ENCODE data around the gene MOB1A. TPM values are rescaled to one million over a fixed set of nuclear protein-coding genes. Genes with fewer than 3 reads are reported as not detected.
A peak's percentile ranks its signal among the peaks of the same experiment; 100 is the strongest.

MOB1A gene
- total RNA-seq, 1 donor from 2014 or later = 81.0 TPM

DNA sequence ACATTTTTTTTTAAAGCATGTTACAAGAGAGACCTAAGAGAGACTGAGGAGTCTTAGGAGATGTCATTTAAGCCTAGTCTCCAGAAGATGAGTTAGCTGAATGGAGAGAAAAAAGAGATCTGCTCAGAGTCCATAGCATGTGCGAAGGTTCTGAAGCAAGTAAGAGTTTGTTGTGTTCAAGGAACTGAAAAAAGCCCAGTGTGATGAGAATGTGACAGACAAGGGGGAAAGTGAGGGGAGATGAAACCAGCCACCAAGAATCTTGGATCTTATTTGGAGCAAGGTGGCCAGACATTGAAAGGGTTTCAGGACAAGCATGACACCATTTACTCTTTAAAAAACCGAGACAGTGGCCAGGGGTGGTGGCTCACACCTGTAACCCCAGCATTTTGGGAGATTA lies 5.2 kb upstream of the MOB1A start:
- DNase-seq (ENCODE audit: low spot score) = no peak
- Mint-ChIP-seq H3K27ac (ENCODE audit: unreplicated experiment) (no peak overlapping the region), H3K27me3 (ENCODE audit: low read depth) (peaks cover 2% of the 10 kb centered on the region), H3K4me1 (ENCODE audit: low read depth) (peaks cover 7% of the 10 kb centered on the region), H3K9me3 (ENCODE audit: low read depth) (no peaks in the 10 kb centered on the region), H3K36me3 (ENCODE audit: low read depth) (no peaks in the 10 kb centered on the region), H3K4me3 (ENCODE audit: unreplicated experiment) (no peak overlapping the region)
- TF ChIP-seq, protein P1, sequence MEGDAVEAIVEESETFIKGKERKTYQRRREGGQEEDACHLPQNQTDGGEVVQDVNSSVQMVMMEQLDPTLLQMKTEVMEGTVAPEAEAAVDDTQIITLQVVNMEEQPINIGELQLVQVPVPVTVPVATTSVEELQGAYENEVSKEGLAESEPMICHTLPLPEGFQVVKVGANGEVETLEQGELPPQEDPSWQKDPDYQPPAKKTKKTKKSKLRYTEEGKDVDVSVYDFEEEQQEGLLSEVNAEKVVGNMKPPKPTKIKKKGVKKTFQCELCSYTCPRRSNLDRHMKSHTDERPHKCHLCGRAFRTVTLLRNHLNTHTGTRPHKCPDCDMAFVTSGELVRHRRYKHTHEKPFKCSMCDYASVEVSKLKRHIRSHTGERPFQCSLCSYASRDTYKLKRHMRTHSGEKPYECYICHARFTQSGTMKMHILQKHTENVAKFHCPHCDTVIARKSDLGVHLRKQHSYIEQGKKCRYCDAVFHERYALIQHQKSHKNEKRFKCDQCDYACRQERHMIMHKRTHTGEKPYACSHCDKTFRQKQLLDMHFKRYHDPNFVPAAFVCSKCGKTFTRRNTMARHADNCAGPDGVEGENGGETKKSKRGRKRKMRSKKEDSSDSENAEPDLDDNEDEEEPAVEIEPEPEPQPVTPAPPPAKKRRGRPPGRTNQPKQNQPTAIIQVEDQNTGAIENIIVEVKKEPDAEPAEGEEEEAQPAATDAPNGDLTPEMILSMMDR (IDR thresholded peaks at IDR 0.05) = no peak

DNA sequence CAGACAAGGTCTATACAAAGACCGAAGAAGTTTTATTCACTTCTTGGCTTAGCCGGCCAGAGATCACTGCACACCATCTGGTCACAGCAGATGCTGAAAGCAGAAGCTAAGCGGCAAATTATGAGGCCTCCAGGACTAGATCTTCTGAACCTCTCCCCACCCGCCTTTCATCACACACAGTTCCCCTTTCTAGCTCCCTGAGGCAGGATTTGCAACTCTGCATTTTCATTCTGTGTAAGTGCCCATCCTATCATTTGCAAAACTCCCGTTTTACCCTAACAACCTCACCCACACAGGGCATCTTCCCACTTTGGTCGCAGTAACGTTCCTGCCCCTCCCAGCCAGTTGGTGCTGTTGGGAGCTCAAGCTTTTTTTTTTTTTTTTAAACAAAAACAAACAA lies 3.1 kb upstream of the MOB1A start:
- TF ChIP-seq, protein P1 (IDR thresholded peaks at IDR 0.05) = no peak
- no peak for DNase-seq (ENCODE audit: low spot score)
- Mint-ChIP-seq H3K4me1 (ENCODE audit: low read depth) (peaks cover 11% of the 10 kb centered on the region), H3K9me3 (ENCODE audit: low read depth) (no peaks in the 10 kb centered on the region), H3K27ac (ENCODE audit: unreplicated experiment) (no peak overlapping the region), H3K27me3 (ENCODE audit: low read depth) (peaks cover 2% of the 10 kb centered on the region), H3K4me3 (ENCODE audit: unreplicated experiment) (no peak overlapping the region), H3K36me3 (ENCODE audit: low read depth) (peaks cover under 1% of the 10 kb centered on the region)

DNA sequence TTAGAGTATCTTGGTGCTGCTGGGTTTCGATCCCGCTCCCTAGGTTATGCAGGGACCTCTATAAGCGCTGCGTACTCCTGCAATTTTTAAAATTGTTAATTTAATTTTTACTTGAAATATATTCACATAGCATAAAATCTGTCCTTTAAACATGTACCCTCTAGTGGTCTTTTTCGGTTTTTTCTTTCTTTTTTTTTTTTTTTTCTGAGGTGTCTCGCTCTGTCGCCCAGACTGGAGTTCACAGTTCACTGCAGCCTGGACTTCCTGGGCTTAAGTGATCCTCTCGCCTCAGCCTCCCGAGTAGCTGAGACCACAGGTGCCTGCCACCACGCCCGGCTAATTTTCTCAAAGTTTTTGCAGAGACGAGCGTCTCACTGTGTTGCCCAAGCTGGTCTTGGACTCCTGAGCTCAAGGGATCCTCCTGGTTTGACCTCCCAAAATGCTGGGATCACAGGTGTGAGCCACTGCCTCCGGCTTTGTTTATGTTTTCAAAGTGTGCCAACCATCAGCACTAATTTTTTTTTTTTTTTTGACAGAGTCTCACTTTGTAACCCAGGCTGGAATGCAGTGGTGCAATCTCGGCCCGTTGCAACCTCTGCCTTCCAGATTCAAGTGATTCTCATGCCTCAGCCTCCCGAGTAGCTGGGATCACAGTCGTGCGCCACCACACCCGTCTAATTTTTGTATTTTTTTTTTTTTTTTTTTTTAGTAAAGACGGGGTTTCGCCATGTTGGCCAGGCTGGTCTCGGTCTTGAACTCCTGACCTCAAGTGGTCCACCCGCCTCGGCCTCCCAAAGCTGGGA lies 585 bp upstream of the MOB1A start:
- Mint-ChIP-seq H3K27ac (ENCODE audit: unreplicated experiment) (peak overlapping the region; percentile 85), H3K27me3 (ENCODE audit: low read depth) (peaks cover 2% of the 10 kb centered on the region), H3K4me3 (ENCODE audit: unreplicated experiment) (peak overlapping the region; percentile 78), H3K36me3 (ENCODE audit: low read depth) (peaks cover 2% of the 10 kb centered on the region), H3K9me3 (ENCODE audit: low read depth) (no peaks in the 10 kb centered on the region), H3K4me1 (ENCODE audit: low read depth) (peaks cover 28% of the 10 kb centered on the region)
- TF ChIP-seq, protein P1 (IDR thresholded peaks at IDR 0.05) = peak; percentile 86
- DNase-seq (ENCODE audit: low spot score) = no peak

DNA sequence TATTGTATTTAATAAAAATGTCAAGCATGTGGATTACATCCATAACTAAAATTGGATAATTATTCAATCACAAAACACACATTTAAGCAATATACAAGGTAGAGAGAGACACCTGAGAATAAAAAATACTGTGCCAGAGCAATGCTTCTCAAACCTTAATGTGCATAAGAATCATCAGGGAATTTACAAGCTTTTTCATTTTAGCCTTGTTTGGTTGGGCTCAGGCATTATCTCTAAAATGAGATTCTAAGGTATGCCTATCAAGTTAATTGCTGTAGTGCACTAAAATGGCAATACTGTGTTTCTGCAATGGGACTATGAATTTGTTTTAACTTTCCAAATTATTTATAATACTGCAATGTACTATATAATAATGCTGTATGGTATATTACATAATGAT lies 983 bp downstream of the MOB1A start:
- H3K27me3 Mint-ChIP-seq (ENCODE audit: low read depth) = no peaks in the 10 kb centered on the region
- peak overlapping the region; percentile 85 for H3K27ac Mint-ChIP-seq (ENCODE audit: unreplicated experiment)
- peaks cover 2% of the 10 kb centered on the region for H3K36me3 Mint-ChIP-seq (ENCODE audit: low read depth)
- no peaks in the 10 kb centered on the region for H3K9me3 Mint-ChIP-seq (ENCODE audit: low read depth)
- TF ChIP-seq, protein P1 (IDR thresholded peaks at IDR 0.05) = no peak
- H3K4me3 Mint-ChIP-seq (ENCODE audit: unreplicated experiment) = peak overlapping the region; percentile 78
- no peak for DNase-seq (ENCODE audit: low spot score)
- peaks cover 32% of the 10 kb centered on the region for H3K4me1 Mint-ChIP-seq (ENCODE audit: low read depth)

DNA sequence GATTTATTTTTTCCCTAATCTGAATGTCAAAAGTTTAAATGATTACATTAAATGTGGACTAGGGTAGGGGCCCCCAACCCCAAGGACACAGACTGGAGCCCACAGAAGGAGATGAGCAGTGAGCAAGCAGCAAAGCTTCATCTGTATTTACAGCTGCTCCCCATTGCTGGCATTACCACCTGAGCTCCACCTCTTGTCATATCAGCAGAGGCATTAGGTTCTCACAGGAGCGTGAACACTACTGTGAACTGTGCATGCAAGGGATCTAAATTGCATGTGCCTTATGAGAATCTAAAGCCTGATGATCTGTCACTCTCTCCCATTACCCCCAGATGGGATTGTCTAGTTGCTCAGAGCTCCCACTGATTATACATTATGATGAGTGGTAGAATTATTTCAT lies 3.8 kb downstream of the MOB1A start:
- peaks cover 39% of the 10 kb centered on the region for H3K4me1 Mint-ChIP-seq (ENCODE audit: low read depth)
- TF ChIP-seq, protein P1 (IDR thresholded peaks at IDR 0.05) = no peak
- DNase-seq (ENCODE audit: low spot score) = no peak
- peaks cover 6% of the 10 kb centered on the region for H3K36me3 Mint-ChIP-seq (ENCODE audit: low read depth)
- H3K9me3 Mint-ChIP-seq (ENCODE audit: low read depth) = no peaks in the 10 kb centered on the region
- H3K27me3 Mint-ChIP-seq (ENCODE audit: low read depth) = no peaks in the 10 kb centered on the region
- no peak overlapping the region for H3K27ac Mint-ChIP-seq (ENCODE audit: unreplicated experiment)
- no peak overlapping the region for H3K4me3 Mint-ChIP-seq (ENCODE audit: unreplicated experiment)
